ENCODE data around the gene STAT4. TPM values are rescaled to one million over a fixed set of nuclear protein-coding genes. Genes with fewer than 3 reads are reported as not detected.

STAT4 gene
- total RNA-seq, 1 experiment from 2014 or later, result 10.4 TPM

- no peak for DNase-seq (ENCODE audit: extremely low read depth, low read depth)
These were observed 170.1 kb downstream of the STAT4 start for GRCh38 chr2:190980630-190981209.

DNA sequence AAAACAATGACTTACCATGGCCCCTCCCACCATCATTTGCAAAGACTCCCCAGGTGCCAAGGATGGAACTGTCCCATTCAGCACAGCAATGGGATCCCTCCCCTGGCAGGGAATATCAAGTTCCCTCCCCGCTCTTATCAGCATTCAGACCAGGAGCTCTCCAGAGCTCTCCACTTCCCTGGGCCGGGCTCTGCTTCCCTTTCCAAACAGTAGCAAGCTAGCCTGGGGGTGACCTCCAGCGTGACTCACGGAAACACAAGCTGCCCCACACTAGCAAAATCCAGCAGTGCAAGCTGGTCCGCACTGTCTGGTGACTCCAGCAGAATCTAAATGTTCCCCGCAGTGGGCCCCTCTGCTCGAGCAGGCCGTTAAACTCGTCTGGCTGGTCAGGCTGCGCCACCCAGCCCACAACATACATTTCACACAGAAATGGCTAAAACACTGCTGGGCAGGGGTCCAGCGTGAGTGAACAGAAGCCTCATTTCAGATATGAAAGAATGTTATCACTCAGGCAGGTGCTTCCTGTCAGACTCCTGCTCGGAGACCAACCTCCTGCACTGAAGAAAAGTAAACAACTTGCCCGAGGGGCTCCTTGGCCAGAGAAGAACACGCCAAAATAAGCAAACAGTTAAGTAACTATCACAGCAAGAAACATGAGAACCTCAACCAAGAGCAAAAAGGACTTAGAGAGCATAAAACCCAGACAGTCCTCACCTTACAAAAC is 170.7 kb downstream of the STAT4 start:
- no peak for DNase-seq (ENCODE audit: extremely low read depth, low read depth)

Small RNA genes lying within 50 kb of the gene (small RNA-seq; reads per million reads assigned to genes)
- gene RNU6-959P, result 0 reads per million in 2 experiments

Other genes with a start within 250 kb of the STAT4 start
- gene STAT1, start 136.8 kb downstream of the STAT4 start, total RNA-seq (2014; rRNA removed; shearing (Covaris generic)), result 55.2 and 62.3 TPM in 2 replicates
- 44.0 and 47.5 TPM in 2 replicates for gene MYO1B, start 94.4 kb upstream of the STAT4 start, total RNA-seq (2014; rRNA removed; shearing (Covaris generic))

Measured in NCI-H460 (cell line).